GM21367 (cell line): Measurements from ENCODE around the gene SEC14L1.
"Not testable (repeated sequence)": the region's sequence is repeated elsewhere in the genome, so short reads cannot be mapped to it uniquely, and the experiment has no call there.

Experiments used
- ATAC-seq: cut with Tn5 transposase; IDR thresholded peaks from one replicate; pipeline ENCODE4 v1.9.1; 2021; ENCODE audit not compliant: unreplicated experiment

SEC14L1 gene

GRCh38 chr17:77115947-77116346 lies 24.8 kb upstream of the SEC14L1 start:
- no peak for ATAC-seq

DNA sequence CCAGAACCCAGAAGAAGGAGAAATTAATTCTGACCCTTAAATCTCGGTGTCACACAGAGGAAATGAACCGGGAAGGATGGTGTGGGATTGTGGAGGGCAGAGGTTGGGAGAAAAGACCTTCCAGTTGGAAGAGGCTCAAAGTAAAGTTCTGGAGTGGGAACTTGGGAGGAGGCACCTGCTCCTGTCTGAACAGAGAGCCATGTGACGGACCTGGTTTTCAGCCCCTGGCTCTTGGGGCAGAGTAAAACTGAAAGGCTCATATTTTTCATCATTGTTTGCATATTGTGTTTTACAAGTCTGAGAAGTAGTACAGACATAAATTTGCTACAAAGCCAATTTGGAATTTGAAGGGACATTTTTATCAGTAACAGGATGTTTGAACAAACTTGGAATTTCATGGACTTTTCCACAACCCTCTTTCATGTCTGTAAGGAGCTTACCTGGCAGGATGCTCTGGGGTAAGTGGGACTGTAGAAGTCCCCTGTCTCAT lies 24.4 kb upstream of the SEC14L1 start:
- no peak for ATAC-seq

GRCh38 chr17:77117415-77117814 lies 23.4 kb upstream of the SEC14L1 start:
- no peak for ATAC-seq

DNA sequence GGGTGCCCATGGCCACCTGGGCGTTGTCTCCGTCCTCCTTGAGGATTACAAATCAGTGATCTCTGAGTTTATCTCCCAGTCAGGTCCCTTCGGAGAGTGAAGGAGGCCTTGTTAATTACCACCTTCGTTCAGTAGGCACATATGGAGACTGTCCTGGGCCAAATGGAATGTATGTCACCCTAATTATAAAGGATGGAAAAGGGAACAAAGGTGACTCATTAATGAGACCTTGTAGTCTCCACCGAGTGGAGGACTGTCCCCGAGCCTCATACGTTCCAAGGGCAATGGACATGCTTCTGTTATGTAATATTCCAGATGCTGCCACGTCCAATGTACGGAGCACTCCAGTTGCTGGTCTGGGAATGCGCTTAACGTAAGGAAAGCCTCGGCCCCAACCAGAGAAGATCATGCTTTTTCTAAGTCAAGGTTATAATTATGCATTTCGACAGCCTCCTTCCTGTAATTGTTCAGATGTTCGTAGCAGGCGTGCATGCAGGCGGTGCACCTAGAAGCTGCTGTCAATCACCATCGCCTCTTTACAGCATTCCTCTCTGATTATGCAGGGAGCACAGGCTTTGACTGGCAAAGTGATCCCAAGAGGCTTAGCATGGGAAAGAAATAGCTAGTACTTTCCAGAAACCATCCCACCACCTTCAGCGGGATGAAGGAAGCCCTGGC lies 22.4 kb upstream of the SEC14L1 start:
- ATAC-seq: no peak

- ATAC-seq: no peak
These were observed 21.0 kb upstream of the SEC14L1 start for GRCh38 chr17:77119668-77120301.

- ATAC-seq: no peak
These were observed 19.9 kb upstream of the SEC14L1 start for GRCh38 chr17:77120868-77121267.

- ATAC-seq: no peak
These were observed 16.4 kb upstream of the SEC14L1 start for GRCh38 chr17:77124192-77124889.

DNA sequence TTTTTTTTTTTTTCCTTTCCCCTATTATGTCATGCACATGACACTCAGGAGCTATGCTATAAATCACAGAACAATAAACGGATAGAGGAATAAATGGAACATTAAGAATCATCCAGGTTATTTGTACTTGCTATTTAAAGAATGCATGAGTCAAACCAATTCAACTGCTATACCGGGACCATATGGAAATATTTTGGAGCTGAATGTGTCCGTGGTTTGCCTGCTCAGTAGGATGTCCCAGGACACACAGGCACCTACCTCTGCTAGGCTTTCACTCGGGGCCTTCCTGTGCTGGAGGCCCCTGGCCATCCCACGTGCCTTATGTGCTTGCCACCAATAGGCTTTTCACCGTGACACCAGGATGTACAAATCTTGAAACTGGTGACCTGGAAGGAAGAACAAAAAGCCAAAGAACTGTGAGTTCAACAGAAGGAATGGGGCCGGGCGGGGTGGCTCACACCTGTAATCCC lies 15.3 kb upstream of the SEC14L1 start:
- ATAC-seq: no peak

- no peak for ATAC-seq
These were observed 14.2 kb upstream of the SEC14L1 start for GRCh38 chr17:77126519-77126918.

DNA sequence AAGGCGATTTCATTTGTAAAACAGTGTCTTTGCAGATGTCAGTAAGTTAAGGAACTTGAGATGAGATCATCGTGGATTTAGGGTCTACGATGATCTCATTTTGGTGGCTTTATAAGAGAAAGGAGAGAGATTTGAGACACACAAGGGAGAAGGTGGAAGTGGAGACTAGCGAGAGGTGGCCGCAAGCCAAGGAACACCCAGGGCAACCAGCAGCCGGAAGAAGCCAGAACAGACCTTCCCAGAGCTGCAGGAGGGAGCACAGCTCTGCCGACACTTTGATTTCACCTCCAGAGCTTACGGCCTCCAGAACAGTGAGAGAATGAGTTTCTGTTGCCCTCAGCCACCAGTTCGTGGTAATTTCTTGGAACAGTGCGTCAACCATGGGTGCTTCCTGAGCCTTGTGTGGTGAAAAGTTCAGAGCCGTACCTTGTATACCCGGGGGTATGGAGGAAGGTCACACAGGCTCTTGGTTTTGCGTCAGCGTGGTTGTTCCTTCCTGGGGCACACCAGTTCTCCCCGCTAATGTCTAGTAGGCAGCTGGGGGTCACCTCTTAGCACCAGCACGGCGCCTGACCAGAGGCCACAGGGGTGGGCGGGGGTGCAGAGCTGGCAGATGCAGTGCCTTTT lies 12.9 kb upstream of the SEC14L1 start:
- no peak for ATAC-seq

DNA sequence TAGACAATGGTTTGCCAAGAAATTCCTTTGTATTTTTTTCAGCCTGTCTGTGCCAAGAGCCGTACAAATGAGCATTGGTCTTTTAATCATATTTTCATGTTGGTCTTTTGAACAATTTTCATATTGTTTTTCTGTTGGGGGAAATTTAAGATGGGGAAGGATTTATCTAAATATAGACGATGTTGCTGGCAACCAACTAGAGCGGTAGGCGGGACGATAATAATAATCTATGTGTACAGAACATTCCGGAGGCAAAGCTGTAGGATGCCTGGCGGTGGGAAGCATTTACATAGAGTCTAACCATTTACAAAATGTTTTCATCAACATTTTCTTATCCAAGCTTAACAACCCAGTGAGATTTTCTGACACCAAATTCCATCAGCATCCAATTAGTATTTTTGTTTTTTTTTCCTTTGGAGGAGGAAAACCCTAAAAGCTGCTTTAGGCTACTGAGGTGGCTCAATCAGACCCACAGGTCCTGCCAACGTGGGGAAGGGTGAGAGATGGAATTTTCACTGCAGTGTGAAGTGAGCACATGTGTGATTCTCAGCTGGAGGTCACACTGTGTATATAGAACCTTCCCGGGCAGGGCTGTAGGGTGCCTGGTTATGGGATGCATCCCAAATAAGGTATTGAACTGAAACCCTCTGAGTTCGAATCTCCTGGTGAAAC lies 11.7 kb upstream of the SEC14L1 start:
- ATAC-seq: no peak

DNA sequence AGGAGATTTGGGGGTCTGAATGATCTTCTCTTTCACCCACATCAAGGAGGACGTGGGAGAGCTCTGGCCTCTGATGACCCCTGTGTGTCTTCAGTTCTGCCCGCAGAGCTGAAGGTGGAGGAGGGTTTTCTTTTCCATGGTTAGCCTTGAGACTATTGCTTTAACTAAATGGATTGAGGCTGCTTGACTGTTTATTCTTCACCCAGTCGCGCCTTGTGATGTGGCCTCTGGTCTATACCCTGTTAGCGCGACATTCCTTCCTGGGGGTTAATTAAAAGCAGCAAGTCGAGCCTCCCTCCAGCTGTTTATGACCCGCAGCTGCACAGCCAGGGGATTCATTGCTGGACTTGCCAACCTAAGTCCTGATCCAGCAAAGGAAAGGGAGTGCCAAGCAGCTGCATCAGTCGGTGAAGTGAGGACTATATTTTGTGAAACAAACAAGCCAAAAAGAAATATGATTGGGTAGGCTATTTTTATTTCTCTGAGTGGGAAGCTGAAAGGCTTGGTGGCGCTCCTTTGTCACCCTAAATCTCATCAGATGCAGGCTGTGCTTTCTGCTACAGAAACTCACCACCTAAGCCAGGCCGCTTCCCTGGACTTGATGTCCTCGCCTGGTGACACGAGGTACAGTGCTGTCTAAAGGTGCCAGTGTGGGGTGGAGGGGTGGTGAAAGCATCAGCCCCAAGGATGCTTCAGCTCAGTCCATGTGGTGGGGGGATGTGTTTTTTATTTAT lies 11.0 kb upstream of the SEC14L1 start:
- ATAC-seq: no peak

DNA sequence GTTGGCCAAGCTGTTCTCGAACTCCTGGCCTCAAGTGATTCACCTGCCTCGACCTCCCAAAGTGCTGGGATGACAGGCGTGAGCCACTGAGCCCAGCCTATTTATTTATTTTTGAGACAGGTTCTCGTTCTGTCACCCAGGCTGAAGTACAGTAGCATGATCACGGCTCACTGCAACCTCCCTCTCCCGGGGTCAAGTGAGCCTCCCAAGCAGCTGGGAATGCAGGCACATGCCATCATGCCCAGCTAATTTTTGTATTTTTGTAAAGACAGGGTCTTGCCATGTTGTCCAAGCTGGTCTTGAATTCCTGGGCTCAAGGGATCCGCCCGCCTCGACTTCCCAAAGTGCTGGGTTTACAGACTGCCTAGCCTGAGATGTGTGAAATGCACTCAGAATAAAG lies 10.2 kb upstream of the SEC14L1 start:
- no peak for ATAC-seq

DNA sequence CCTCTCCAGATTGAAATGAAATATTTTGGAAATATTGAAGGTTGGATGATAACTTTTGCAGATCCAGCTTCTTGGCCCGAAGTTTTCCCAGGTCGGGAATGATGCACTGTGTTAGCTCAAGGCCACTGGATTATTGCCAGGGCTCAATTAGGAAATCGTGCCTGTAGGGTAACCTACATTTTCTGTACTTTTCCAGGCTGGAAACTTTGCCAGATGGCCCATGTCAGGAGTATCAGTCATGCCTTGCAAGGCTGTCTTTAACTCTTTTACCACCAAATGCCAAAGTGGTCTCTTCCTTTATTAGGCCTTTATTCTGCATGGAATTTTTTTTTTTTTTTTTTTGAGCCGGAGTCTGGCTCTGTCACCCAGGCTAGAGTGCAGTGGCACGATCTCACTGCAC lies 8.9 kb upstream of the SEC14L1 start:
- no peak for ATAC-seq

- no peak for ATAC-seq
These were observed 8.2 kb upstream of the SEC14L1 start for GRCh38 chr17:77132411-77133086.

DNA sequence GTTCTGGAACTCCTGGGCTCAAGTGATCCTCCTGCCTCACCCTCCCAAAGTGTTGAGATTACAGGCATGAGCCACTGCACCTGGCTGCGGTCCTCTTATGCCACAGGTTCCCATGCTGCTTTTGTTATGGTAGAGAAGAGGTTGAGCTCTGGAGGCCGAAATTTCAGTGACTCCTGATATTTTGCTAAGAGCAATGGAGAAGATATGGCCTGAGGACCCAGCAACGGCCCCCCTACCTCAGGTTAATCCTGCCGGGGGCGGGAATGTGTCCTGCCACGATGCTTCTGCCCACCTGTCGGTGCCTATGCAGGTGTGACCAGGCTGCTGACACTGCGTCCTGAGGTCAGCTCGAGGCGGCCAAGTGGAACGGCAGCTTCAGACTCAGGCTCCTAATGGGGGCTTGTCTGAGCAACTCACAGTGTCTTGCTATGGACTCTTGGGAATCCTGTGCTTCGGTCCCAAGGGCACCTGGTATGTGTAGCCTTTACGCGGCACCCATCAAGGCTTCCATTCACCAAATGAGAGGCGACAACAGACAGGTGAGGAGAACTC lies 7.6 kb upstream of the SEC14L1 start:
- ATAC-seq: no peak

DNA sequence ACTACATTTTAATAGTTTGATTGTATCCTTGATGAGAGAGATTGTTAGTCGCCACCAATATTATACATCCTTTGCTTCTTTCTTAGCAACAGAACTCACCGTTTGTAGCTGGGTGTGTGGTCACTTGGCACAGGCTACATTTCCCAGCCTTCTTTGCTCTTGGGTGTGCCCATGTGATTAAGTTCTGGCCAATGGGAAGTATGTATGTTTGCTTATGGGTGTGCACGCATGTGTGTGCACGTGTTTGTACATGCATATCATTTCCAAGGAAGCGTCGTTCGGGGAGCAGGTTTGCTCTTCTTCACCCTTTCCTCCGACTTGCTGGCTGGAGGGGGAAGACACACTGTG lies 4.4 kb upstream of the SEC14L1 start:
- ATAC-seq: no peak

DNA sequence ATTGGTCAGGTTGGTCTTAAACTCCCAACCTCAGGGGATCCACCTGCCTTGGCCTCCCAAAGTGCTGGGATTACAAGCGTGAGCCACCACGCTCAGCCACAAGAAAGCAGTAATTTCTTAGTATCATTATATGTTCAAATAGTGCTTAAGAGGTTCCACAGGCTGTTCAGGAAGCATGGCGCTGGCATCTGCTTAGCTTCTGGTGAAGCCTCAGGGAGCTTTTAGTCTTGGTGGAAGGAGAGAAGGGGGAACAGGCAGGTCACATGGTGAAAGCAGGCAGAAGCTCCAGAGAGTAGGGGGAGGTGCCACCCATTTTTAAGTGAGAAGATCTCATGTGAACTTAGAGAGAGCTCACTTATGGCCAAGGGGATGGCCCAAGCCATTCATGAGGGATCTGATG lies 3.7 kb upstream of the SEC14L1 start:
- no peak for ATAC-seq

DNA sequence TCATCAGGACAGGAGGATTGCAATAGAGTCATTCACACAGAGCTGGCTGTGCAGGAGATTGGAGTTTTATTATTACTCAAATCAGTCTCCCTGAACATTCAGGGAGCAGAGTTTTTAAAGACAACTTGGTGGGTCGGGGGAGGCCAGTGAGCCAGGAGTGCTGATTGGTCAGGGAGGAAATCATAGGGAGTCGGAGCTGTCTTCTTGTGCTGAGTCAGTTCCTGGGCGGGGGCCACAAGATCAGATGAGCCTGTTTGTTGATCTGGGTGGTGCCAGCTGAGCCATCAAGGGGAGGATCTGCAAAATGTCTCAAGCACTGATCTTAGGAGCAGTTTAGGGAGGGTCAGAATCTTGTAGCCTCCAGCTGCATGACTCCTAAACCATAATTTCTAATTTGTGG lies 2.9 kb upstream of the SEC14L1 start:
- ATAC-seq: not testable (repeated sequence)
